OCI-LY3 (cell line): ENCODE results near the gene LILRA5.
"Not testable (repeated sequence)": the region's sequence is repeated elsewhere in the genome, so short reads cannot be mapped to it uniquely, and the experiment has no call there.

ENCODE experiments used
- H2AFZ ChIP-seq: fragments of 200-600, 300-600 bp; shearing (Covaris generic); 2 replicates; pipeline ENCODE4 v1.6.0; 2014; ENCODE audit warnings: antibody characterized with exemption, low read depth, low read length
- H3K27ac ChIP-seq: fragments of 200-600, 300-600 bp; sonication (generic); 2 replicates; pipeline ENCODE4 v1.5.1; 2014; ENCODE audit warnings: mild to moderate bottlenecking, low read length, moderate library complexity, mixed read lengths
- H3K27me3 ChIP-seq: fragments of 200-600, 300-600 bp; sonication (generic); 2 replicates; pipeline ENCODE4 v1.6.1; 2014; ENCODE audit warnings: low read depth, low read length, mixed read lengths
- H3K36me3 ChIP-seq: fragments of 200-600, 300-600 bp; sonication (generic); replicated peaks from 2 replicates; pipeline ENCODE3; 2014; ENCODE audit warnings: low read depth, low read length, mixed read lengths
- H3K4me1 ChIP-seq: fragments of 300-600, 200-600 bp; sonication (generic); 2 replicates; pipeline ENCODE4 v1.6.1; 2014; ENCODE audit warnings: low read length, mixed read lengths
- H3K4me2 ChIP-seq: fragments of 200-600, 300-600 bp; sonication (generic); 2 replicates; pipeline ENCODE4 v1.6.1; 2014; ENCODE audit warnings: low read length, mixed read lengths
- H3K4me3 ChIP-seq: fragments of 300-600, 200-600 bp; sonication (generic); 2 replicates; pipeline ENCODE4 v1.5.1; 2014; ENCODE audit warnings: antibody characterized with exemption, mild to moderate bottlenecking, low read length, moderate library complexity
- H3K79me2 ChIP-seq: fragments of 300-600, 200-600 bp; shearing (Covaris generic); 2 replicates; pipeline ENCODE4 v1.6.1; 2014; ENCODE audit warnings: mild to moderate bottlenecking, low read length, mixed read lengths
- H3K9ac ChIP-seq: fragments of 300-600, 200-600 bp; shearing (Covaris generic); 2 replicates; pipeline ENCODE4 v1.6.0; 2014; ENCODE audit warnings: mild to moderate bottlenecking, low read length, moderate library complexity
- H3K9me3 ChIP-seq: fragments of 200-600, 300-600 bp; shearing (Covaris generic); 2 replicates; pipeline ENCODE4 v1.6.1; 2014; ENCODE audit warnings: low read length, mixed read lengths; ENCODE audit not compliant: insufficient read depth
- H4K20me1 ChIP-seq: fragments of 200-600, 300-600 bp; sonication (generic); 2 replicates; pipeline ENCODE4 v1.6.1; 2016; ENCODE audit warnings: low read length, mixed read lengths; ENCODE audit not compliant: insufficient read depth
- CTCF ChIP-seq: fragments of 200-600, 300-600 bp; sonication (generic); IDR thresholded peaks from 2 replicates; pipeline ENCODE4 v1.5.1; 2014; ENCODE audit warnings: antibody characterized with exemption, low read length, low read depth
- EZH2phosphoT487 ChIP-seq: fragments of 200-600 bp; shearing (Covaris generic); IDR thresholded peaks from 2 replicates; pipeline ENCODE4 v1.6.1; 2018; ENCODE audit warnings: antibody characterized with exemption, mixed run types, low read depth

The LILRA5 gene

GRCh38 chr19:54325631-54326030 is 12.7 kb upstream of the LILRA5 start:
- Histone ChIP-seq H3K36me3 (no peaks in the 10 kb centered on the region), H3K27me3 (peaks cover 41% of the 10 kb centered on the region), H3K9me3 (peaks cover 7% of the 10 kb centered on the region; the same call in 1 of the 2 replicates), H3K4me3 (no peak overlapping the region), H3K4me1 (peaks cover 35% of the 10 kb centered on the region), H3K79me2 (no peaks in the 10 kb centered on the region), H3K9ac (no peak overlapping the region), H3K4me2 (peak overlapping the region; percentile 3; the same call in 1 of the 2 replicates), H2AFZ (no peak overlapping the region), H3K27ac (no peak overlapping the region), H4K20me1 (no peaks in the 10 kb centered on the region)
- TF ChIP-seq EZH2phosphoT487 = no peak
- TF ChIP-seq CTCF = no peak

- Histone ChIP-seq H2AFZ (no peak overlapping the region), H3K27ac (no peak overlapping the region), H3K9me3 (peaks cover 7% of the 10 kb centered on the region; the same call in 1 of the 2 replicates), H3K27me3 (peaks cover 45% of the 10 kb centered on the region), H3K4me1 (peaks cover 35% of the 10 kb centered on the region), H3K79me2 (no peaks in the 10 kb centered on the region), H4K20me1 (no peaks in the 10 kb centered on the region), H3K4me3 (no peak overlapping the region), H3K9ac (no peak overlapping the region), H3K4me2 (peak overlapping the region; percentile 3; the same call in 1 of the 2 replicates), H3K36me3 (no peaks in the 10 kb centered on the region)
- peak; percentile 96 for TF ChIP-seq CTCF
- TF ChIP-seq EZH2phosphoT487 = no peak
Measured at GRCh38 chr19:54325194-54325621, 12.2 kb upstream of the LILRA5 start.

- peaks cover 44% of the 10 kb centered on the region for H3K27me3 ChIP-seq
- H3K36me3 ChIP-seq = no peaks in the 10 kb centered on the region
- H3K79me2 ChIP-seq = no peaks in the 10 kb centered on the region
- H3K4me3 ChIP-seq = no peak overlapping the region
- H3K4me2 ChIP-seq = no peak overlapping the region
- peaks cover 7% of the 10 kb centered on the region; the same call in 1 of the 2 replicates for H3K9me3 ChIP-seq
- H4K20me1 ChIP-seq = no peaks in the 10 kb centered on the region
- H3K4me1 ChIP-seq = peaks cover 39% of the 10 kb centered on the region
- H2AFZ ChIP-seq = no peak overlapping the region
- H3K9ac ChIP-seq = no peak overlapping the region
- no peak for TF ChIP-seq EZH2phosphoT487
- no peak for TF ChIP-seq CTCF
- no peak overlapping the region for H3K27ac ChIP-seq
Measured at GRCh38 chr19:54324071-54324470, 11.1 kb upstream of the LILRA5 start.

GRCh38 chr19:54322934-54323333 is 10.0 kb upstream of the LILRA5 start:
- not testable (repeated sequence) for H3K79me2 ChIP-seq, H4K20me1 ChIP-seq, H3K9me3 ChIP-seq, H2AFZ ChIP-seq, H3K4me2 ChIP-seq, H3K9ac ChIP-seq, H3K27ac ChIP-seq, H3K4me3 ChIP-seq, H3K36me3 ChIP-seq
- Histone ChIP-seq H3K4me1 (peaks cover 36% of the 10 kb centered on the region), H3K27me3 (peaks cover 38% of the 10 kb centered on the region)

- H3K36me3 ChIP-seq, H3K79me2 ChIP-seq, H3K9me3 ChIP-seq, H3K9ac ChIP-seq, H4K20me1 ChIP-seq, H3K27ac ChIP-seq, H3K4me3 ChIP-seq, H2AFZ ChIP-seq, H3K4me2 ChIP-seq: not testable (repeated sequence)
- Histone ChIP-seq H3K27me3 (peaks cover 38% of the 10 kb centered on the region), H3K4me1 (peaks cover 31% of the 10 kb centered on the region)
Measured at GRCh38 chr19:54322295-54322694, 9.3 kb upstream of the LILRA5 start.
